Measurements from ENCODE around the gene PHACTR1.

Gene PHACTR1

DNA sequence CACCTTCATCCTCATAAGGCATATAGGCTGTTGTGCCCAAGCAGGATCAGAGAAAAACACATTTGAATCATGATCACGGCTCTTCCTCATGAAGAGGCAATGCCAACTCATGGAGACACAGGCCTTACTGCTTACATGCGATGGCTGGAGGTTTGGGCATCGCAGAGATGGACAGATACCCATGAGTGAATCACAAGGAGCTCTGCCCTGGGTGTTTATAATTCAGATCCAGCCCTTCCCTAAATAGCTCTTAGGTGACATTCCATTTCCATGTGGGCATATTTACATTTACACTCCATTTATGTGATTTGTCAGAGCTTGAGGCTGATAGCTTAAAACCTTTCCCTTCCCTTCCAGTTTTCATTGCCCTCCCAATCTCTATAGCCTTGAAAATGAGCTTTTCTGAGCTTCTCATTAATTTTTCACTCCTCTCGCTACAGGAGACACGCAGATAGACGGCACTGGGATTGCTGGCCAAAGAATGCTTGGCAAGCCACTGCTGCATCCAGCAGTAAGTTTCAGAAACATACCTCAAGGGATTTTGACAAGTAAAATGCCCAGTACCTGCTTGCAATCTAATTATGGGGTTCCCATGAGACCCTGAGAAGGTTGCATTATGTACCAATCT is 362.6 kb downstream of the PHACTR1 start:
- no peak for DNase-seq

DNA sequence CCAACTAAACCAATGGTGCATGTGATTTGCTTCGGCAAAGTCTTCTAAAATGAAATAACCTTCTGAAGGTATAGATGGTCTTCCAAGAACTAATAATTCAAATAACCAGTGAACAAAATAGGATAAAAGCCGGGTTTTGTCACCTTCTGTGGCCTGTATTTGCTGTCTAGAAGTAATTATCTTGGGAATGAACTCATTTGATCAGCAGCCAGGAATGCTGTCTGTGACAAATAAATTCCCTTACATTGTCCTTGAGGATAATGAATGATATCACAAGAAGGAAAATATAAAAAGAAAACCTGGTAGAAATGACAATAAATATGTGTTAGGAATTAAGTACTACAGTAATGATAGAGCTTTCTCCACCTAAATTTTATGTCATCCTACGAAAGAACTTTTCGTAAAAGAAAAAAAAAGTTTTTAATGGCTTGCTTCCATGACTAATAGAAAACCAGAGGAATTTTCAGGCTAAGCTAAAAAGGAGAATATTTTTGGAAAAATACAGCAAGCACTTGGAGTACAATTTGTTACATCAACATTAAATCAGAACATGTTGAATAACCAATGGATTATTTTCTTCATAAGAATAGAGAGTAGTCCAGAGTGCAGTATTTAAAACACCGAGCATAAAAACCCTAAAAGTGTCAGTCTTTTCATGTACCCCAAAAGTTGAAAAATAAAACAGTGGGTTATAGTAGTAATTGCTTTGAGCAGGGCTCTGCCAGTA is 364.1 kb downstream of the PHACTR1 start:
- DNase-seq: no peak

DNA sequence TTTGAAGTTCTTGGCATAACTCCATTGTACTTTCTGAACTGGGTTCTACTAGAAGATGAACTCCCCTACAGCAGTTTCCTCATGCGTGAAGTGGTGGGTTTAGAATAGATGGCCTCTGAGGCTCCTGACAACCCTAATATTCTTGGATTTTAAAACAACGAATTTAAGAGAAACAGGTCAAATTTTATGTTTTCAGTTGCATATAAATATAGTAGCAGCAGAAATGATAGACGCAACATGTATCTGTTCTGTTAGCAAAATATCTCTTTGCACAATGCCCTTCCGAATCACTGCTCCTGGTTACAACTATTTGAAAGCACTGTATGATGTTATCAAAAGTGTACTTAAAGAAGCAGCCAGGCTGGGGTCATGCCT is 364.6 kb downstream of the PHACTR1 start:
- no peak for DNase-seq

DNA sequence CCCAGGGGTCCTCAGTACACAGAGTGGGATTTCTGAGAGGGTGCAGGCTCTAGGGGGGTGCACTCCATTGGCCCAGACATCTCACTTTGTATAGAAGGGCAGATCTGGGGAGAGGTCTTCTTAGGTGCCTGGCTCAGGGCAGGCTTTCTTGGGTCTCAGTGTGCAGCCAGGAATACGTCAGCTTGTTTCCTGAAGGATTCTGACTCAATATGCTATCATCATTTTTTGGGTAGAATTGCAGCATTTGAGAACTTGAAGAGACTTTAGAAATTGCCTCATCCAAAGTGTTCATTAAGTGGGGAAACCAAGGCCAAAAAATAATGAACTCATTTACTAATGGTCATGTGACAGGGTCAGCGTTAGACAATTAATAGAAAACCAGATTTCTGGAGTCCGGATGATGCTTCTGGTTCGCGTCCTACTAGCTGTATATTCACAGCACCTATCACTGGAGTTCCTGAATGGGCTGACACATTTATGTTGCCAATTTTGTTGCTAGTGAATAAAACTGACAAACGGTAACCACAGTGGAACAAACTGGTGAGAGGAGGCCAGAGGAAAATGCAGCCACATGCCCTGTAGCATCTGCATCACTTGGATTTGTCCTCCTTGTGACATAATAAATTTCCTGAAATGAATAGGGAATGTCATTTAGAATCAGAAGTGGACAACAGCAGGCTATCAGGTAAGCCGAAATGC is 372.9 kb downstream of the PHACTR1 start:
- no peak for DNase-seq

DNA sequence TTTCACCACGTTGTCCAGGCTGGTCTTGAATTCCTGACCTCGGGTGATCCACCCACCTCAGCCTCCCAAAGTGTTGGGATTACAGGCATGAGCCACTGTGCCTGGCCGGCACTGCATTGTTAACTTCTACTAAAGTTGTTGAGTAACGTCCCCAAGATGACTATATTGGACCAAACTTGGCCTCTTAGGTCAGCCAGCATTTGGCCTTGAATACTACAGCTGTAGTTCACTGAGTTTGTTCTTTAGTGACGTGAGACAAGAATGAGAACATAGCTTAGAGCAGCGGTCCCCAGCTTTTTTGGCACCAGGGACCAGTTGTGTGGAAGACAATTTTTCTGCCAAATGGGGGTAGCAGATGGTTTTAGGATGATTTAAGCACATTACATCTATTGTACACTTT is 374.6 kb downstream of the PHACTR1 start:
- DNase-seq: no peak

DNA sequence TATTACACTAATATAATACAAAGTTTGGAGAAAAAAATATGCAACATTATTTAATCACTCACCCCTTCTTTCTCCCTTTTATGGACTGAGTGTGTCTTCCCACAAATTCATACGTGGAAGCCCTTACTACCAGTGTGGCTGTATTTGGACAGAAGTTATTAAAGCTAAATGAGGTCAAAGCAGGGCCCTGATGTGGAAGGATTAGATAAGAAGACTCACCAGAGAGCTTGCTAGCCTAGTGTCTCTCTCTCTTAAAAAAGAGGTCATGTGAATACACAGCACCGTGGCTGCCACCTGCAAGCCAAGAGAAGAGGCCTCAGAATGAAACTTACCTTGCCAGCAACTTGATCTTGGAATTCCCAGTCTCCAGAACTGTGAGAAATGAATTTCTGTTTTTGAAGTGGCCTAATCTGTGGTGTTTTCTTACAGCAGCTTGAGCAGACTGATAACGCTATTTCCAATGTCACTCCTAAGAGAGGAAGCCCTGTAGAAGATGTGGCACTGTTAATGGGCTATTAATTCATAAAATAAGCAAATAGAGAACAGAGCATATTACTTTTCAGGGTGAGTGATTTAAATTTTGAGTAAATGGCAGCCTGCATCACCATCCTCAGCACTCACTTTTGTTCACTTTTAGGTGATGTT is 378.3 kb downstream of the PHACTR1 start:
- no peak for DNase-seq

DNA sequence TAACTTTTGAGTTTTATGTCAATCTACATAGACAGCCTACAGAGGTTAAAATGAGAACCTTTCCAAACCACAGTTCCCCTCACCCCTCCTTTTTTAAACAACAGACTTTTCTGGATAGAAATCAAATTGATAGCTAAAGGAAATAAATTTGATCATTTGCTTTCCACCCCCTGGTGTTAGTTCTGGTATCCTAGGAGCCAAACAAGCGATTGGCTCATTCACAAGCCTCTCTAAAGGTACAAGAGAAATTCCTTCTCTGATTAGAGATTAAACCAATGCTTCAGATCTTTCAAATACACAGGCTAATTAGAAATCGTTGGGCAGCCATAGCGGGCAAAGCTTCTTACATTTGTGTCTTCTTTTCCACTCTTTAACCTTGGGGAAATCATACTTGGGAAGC is 379.5 kb downstream of the PHACTR1 start:
- no peak for DNase-seq

DNA sequence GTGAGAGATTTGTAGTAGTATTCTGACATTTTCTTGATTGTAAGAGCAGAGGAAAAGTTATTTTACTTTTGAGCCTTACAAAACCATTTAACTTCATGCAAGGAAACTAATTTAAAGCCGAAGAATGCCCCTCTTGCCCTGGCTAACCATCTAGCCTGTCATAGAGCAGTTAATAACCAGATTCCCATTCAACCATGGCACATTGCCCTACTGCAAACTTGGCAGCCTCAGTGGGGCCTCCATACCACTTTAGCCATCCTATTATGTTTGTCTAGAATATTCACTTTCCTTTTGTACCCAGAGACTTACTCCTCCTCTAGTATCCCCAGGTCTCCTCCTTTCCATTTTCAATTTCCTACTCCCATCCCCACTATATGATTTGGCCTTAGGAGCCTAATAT is 380.9 kb downstream of the PHACTR1 start:
- DNase-seq: no peak

DNA sequence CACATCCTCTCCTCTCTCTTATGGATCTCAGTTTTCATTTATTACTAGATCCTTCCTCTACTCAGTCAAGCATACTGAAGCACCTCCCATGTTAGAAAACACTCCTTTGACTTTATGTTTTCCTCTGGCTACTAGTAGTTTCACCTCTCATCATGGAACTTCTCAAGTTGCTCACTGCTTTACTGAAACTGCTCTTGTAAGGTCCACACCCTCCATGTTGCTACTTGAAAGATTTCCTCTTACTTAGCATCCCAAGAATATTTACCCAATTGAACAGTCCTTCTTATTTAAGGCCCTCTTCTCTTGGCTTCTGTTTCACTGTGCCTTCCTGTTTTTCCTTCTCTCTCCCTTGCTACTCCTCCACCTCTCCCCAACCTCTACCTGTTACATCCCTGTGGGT is 381.4 kb downstream of the PHACTR1 start:
- no peak for DNase-seq

DNA sequence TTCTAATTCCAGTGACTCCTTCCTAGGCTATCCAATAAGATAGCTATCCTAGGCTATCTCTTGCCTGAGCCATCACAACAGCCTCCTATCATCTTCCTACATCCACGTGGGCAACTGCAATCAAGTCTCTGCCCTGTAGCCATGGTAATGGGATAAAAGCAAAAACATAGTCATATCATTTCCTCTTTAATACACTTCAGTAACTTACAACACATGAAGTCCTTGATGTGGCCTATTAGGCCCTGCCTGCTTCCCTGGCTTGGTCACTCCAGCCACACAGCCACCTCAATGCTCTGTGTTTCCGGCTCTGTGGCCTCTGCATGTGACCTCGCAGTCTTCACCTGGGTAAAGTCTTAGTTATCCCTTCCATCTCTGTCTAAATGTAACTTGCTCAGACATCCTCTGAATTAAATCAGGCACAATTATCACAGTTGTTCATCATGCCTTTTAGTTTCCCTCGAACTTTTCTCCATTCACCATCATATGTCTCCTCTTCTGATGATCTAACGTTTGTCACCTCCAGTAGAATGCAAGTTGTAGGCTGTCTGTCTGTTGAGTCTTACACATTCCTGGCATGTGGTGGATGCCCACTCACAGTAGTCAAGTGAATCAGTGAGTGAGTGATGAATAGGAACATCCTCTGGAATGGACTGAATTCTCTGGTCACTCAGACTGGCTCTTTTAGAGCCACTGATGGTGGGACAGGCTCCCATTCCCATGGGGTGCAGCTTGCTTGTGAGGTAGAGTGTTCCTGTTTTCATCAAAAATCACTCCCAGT is 382.4 kb downstream of the PHACTR1 start:
- DNase-seq: no peak

DNA sequence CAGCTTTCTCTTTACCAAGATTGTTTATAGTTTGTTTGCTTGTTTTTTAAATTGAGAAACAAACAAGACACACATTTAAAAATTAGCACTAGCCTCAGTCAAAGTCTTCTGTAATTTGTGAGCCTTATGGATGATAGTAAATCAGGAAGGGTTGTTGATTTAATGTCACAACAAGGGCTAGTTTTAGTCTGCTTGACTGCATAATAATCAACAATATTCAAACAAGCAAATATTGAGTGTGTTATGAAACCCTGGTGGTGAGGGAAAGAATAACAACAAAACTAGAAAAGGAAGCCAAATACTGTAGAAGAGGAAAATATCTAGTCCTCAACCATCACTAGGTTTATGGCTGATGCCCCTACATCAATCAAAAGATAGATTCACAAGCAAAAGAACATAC is 383.2 kb downstream of the PHACTR1 start:
- no peak for DNase-seq

DNA sequence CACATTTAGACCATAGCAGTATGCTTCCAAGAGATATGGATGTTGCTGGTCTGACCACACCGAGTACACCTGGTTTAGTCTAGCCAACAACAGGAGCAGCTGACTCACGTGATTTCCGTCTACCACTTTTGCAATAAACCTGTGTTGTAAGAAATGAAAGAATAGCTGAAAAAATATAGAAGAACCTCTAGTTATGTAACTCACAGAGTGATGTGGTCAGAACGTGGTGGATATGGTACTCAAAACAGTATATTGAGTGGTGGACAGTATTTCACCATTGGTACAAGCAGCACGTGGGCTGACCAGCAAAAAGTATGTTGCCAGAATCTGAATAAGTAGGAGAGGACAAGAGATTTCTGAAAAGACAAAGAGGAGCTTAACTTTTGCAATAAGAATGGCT is 384.8 kb downstream of the PHACTR1 start:
- DNase-seq: no peak

DNA sequence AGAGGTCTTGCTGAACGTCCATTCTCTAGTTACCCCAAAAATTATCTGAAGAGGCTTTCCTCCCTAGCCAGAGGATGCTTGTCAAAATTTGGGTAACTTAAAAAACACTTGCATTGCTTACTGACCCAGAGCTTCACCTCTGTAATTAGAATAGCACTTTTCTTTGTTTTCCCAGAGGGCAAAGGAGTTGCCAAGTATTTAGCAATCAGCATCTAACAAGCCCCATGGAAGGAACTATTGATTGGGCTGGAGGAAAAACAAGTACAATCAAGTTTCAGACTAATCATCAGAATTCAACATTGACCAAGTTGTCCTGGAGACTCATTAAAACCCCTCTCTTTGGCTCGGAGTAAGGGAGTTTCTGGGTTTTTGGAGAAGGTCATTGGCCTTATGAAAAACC is 385.4 kb downstream of the PHACTR1 start:
- no peak for DNase-seq

DNA sequence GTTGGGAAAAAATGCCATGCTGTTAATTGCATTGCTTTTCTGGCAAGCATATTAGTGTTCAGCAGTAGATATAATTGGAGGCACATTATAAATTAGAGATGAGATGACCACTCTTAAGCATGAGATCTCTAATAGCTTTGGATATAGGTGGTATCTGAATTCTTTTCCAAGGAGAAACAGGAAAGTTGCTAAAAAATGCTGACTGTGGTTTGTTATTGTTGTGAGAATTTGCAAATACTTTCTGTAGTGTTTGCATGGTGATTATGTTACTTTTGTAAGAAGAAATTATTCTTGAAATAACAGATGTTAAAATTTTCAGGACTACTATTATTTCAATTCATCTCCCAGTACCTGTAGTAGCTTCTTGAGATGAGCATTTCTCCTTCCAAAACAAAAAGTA is 386.6 kb downstream of the PHACTR1 start:
- no peak for DNase-seq

DNA sequence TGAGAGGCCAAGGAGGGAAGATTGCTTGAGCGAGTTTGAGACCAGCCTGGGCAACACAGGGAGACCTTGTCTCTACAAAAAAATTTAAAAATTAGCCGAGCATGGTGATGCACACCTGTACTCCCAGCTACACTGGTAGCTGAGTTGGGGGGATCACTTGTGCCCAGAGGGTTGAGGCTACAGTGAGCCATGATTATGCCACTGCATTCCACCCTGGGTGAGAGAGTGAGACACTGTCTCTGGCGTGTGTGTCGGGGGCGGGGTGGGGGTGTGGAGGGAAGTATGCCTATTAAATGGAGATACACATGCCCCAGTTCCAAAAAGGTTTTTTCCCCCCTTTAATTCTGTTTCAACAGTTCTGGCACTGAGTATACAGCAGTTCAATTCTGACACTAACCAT is 388.6 kb downstream of the PHACTR1 start:
- no peak for DNase-seq

DNA sequence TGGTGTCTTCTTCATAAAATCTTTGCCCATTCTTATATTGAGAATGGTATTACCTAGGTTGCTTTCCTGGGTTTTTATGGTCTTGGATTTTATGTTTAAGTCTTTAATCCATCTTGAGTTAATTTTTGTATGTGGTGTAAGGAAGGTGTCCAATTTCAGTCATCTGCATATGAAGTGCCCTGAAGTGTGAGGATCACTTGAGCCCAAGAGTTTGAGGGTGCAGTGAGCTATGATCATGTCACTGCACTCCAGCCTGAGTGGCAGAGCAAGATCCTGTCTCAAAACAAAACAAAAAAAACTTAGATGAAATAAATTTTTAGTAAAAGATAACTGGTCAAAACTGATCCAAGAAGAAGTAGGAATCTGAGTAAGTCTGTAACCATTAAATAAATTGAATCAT is 396.4 kb downstream of the PHACTR1 start:
- no peak for DNase-seq

DNA sequence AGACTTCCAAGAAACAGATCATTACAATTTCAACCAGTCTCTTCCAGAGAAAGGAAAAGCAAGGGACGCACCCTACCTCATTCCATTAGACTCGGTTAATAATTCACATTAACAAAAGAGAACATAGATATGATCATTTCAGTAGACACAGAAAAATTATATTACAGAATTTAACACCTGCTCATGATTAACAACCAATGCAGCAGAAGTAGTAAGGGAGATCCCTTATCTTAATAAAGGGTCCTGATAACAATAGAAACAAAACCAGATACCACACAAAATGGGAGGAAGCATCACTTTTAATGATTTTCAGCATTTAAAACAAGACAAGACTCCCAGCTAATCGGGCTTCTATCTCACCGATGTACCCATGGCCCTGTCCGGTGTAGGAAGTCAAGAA is 396.8 kb downstream of the PHACTR1 start:
- no peak for DNase-seq

DNA sequence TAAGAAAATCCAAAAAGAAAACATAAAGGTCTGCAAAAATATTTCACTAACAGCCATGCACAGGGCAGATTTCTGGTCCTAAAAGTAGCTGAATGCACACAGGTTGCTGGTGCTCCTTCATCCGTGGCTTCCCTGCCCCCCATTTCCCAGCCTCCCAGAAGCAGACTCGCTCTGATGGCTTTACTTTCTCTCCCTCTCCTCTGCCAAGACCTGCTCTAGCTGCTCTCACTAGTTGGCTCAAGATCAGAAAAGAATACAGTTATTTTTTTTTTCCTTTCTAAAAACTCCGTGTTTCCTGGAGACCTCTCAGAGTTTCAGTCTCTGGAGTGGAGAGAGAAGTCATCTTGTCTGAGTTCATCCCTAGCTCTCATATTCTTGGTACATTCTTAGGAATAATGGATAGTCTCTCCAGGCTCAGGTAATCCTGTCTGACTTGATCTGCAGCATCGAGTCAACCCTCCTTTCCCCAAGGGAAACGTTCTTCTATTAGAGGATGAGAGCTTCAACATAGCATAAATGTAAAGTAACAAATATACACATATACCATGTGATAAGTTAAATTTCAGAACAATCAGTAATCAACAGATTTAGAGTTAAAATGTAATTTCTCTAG is 397.5 kb downstream of the PHACTR1 start:
- DNase-seq: no peak

DNA sequence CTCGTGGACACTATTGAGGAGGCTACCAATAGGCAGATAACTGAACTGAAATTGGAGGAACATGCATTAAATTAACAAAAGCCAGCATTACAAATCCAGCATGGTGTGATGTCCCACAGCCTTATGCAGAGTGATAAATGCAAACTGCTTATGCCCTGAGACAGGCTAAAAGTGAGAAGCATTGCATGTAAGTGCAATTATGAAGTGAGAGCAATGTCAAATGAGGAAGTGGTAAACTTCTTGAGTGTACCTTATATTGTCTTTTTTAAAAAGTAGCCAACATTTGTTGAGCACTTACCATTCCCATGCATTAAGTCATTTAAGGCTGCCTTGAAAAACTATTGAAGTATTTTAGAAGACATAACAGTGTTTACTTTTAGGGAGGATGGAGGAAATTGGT is 399.6 kb downstream of the PHACTR1 start:
- no peak for DNase-seq

DNA sequence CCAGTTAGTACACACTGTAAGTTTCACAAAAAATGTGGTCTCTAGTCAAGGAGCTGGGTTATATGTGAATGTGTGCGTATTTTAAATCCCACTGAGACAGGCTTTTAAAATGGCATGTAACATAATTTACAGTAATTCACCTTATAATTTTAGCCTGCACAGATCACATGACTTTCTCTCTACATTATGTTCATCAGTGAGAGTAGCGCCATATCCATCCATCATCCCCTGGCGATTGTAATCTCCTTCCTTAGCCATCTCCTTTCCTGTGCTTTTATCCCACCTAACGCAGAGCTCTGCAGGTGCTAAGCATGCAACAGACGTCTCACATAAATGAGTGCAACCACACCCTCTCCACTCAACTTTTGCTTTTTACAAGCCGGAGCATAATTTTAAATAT is 401.0 kb downstream of the PHACTR1 start:
- DNase-seq: no peak

DNA sequence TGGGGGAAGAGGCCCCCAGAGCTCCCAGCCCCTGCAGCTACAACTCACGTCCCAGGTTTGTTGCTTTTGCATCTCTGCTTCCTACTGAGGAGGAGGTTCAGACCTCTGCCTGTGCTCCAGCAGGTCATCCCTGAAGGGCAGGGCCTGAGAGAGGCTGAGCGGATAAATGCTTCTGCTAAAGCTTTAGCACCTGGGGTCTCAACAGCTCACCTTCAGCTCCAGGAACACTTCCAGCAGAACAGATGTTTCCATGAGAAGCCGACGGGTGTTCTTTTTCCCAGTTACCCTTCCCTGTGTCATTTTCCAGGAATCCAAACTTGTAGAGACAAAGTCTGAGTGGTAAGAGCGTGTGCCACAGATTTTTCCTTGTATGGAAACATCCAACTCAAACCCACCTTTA is 403.0 kb downstream of the PHACTR1 start:
- DNase-seq: no peak
